Progenitor cell of endocrine pancreas (in vitro differentiated cells): ENCODE results near the gene PSMB10. TPM values are rescaled to one million over a fixed set of nuclear protein-coding genes. Genes with fewer than 3 reads are reported as not detected.

ENCODE experiments used
- DNase-seq: peaks from one replicate; pipeline ENCODE4 v3.0.0; 2021; ENCODE audit warnings: low spot score; ENCODE audit not compliant: unreplicated experiment
- H3K27ac Mint-ChIP-seq: 2 replicates; pipeline ENCODE4 v1.8.0; 2021; ENCODE audit warnings: mild to moderate bottlenecking, moderate library complexity, mixed read lengths
- H3K27me3 Mint-ChIP-seq: 2 replicates; pipeline ENCODE4 v1.8.0; 2021; ENCODE audit warnings: mixed read lengths
- H3K36me3 Mint-ChIP-seq: 2 replicates; pipeline ENCODE4 v1.8.0; 2022; ENCODE audit warnings: mixed read lengths; ENCODE audit not compliant: insufficient read depth
- H3K4me1 Mint-ChIP-seq: 2 replicates; pipeline ENCODE4 v1.8.0; 2021; ENCODE audit warnings: low read depth, mixed read lengths
- H3K4me3 Mint-ChIP-seq: 2 replicates; pipeline ENCODE4 v1.8.0; 2021; ENCODE audit warnings: low read depth, mild to moderate bottlenecking, moderate library complexity, mixed read lengths
- H3K9me3 Mint-ChIP-seq: 2 replicates; pipeline ENCODE4 v1.8.0; 2021; ENCODE audit warnings: low read depth, mixed read lengths
- CTCF ChIP-seq: fragments of 200-600 bp; sonication (generic); IDR thresholded peaks from one replicate; pipeline ENCODE4 v1.5.0; 2021; ENCODE audit warnings: antibody characterized with exemption, mild to moderate bottlenecking; ENCODE audit not compliant: unreplicated experiment
- total RNA-seq: library from RNA; stranded (reverse); gene quantifications from 2 replicates; pipeline ENCODE4 v1.2.1, GENCODE V29; 2021

The PSMB10 gene
- total RNA-seq, 1 donor from 2014 or later: 9.8 TPM

- H3K27me3 Mint-ChIP-seq: no peaks in the 10 kb centered on the region
- peak overlapping the region; percentile 33 for H3K27ac Mint-ChIP-seq
- peaks cover 18% of the 10 kb centered on the region for H3K4me1 Mint-ChIP-seq
- no peak for DNase-seq
- no peak overlapping the region for H3K4me3 Mint-ChIP-seq
- peaks cover 15% of the 10 kb centered on the region for H3K36me3 Mint-ChIP-seq
- no peak for TF ChIP-seq CTCF
- no peaks in the 10 kb centered on the region for H3K9me3 Mint-ChIP-seq
Measured at GRCh38 chr16:67962135-67962534, 25.5 kb upstream of the PSMB10 start.

DNA sequence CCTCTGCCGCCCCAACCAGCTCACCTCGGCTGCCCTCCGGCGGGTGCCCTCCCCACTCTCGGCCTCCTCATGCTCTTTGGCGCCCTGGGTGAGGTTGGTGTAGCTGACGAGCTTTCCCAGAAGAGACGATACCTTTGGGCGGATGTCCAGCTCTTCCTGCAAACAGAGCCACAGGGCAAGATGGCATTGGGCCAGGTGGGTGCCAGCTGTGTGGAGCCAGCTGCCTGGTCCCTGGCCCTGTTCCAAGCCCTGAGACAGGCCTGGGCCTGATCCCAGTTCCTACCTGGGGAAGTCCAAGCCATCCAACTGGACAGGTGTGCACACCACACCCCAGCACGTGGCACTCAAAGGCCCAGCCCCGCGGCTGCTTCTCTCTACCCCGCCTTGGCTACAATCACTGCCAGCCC lies 24.9 kb upstream of the PSMB10 start:
- Mint-ChIP-seq H3K4me1 (peaks cover 12% of the 10 kb centered on the region), H3K9me3 (no peaks in the 10 kb centered on the region), H3K27me3 (no peaks in the 10 kb centered on the region), H3K27ac (no peak overlapping the region), H3K36me3 (peaks cover 15% of the 10 kb centered on the region), H3K4me3 (no peak overlapping the region)
- DNase-seq: no peak
- TF ChIP-seq CTCF: no peak

GRCh38 chr16:67959536-67960329 lies 23.1 kb upstream of the PSMB10 start:
- no peak for TF ChIP-seq CTCF
- Mint-ChIP-seq H3K27me3 (no peaks in the 10 kb centered on the region), H3K36me3 (peaks cover 15% of the 10 kb centered on the region), H3K4me1 (no peaks in the 10 kb centered on the region), H3K4me3 (no peak overlapping the region), H3K27ac (no peak overlapping the region), H3K9me3 (no peaks in the 10 kb centered on the region)
- DNase-seq: no peak

GRCh38 chr16:67957622-67958021 lies 21.0 kb upstream of the PSMB10 start:
- H3K27ac Mint-ChIP-seq: no peak overlapping the region
- no peak for TF ChIP-seq CTCF
- H3K9me3 Mint-ChIP-seq: no peaks in the 10 kb centered on the region
- no peaks in the 10 kb centered on the region for H3K27me3 Mint-ChIP-seq
- no peak overlapping the region for H3K4me3 Mint-ChIP-seq
- H3K4me1 Mint-ChIP-seq: no peaks in the 10 kb centered on the region
- H3K36me3 Mint-ChIP-seq: peaks cover 14% of the 10 kb centered on the region
- DNase-seq: no peak

- H3K36me3 Mint-ChIP-seq: peaks cover 10% of the 10 kb centered on the region
- peak overlapping the region; percentile 44 for H3K27ac Mint-ChIP-seq
- no peak overlapping the region for H3K4me3 Mint-ChIP-seq
Measured at GRCh38 chr16:67954421-67955196, 18.0 kb upstream of the PSMB10 start.

More at GRCh38 chr16:67954421-67955196, 18.0 kb upstream of the PSMB10 start:
- H3K27me3 Mint-ChIP-seq: no peaks in the 10 kb centered on the region
- no peaks in the 10 kb centered on the region for H3K9me3 Mint-ChIP-seq
- no peak for TF ChIP-seq CTCF
- no peaks in the 10 kb centered on the region for H3K4me1 Mint-ChIP-seq
- no peak for DNase-seq
